ENCODE measurements around the gene CAB39L.

Gene CAB39L

GRCh38 chr13:49292742-49293486 is 150.9 kb downstream of the CAB39L start:
- no peak overlapping the region for H3K4me3 ChIP-seq (ENCODE audit: insufficient read depth, low read length, poor library complexity, severe bottlenecking)
- H3K9me3 ChIP-seq (ENCODE audit: insufficient read depth, low read length), result no peaks in the 10 kb centered on the region
- H3K27ac ChIP-seq (ENCODE audit: low read depth, low read length), result no peak overlapping the region
- no peaks in the 10 kb centered on the region for H3K79me2 ChIP-seq (ENCODE audit: insufficient read depth, low read length)
- no peak for TF ChIP-seq EZH2phosphoT487 (conservative IDR thresholded peaks at IDR 0.05; ENCODE audit: low read length)
- no peak for TF ChIP-seq CTCF (IDR thresholded peaks at IDR 0.05; ENCODE audit: insufficient read depth, low read length, poor library complexity, severe bottlenecking)
- no peaks in the 10 kb centered on the region for H3K27me3 ChIP-seq (ENCODE audit: low read length)
- H3K9ac ChIP-seq (ENCODE audit: low read length), result no peak overlapping the region
- no peak overlapping the region for H3K4me2 ChIP-seq (ENCODE audit: low read depth, low read length, poor library complexity, severe bottlenecking)
- no peaks in the 10 kb centered on the region for H3K36me3 ChIP-seq (ENCODE audit: low read length)
- H2AFZ ChIP-seq (ENCODE audit: low read depth, low read length, severe bottlenecking), result no peak overlapping the region
- H3F3A ChIP-seq (ENCODE audit: insufficient read depth), result no peaks in the 10 kb centered on the region
- no peaks in the 10 kb centered on the region for H3K9me2 ChIP-seq (replicated peaks; ENCODE audit: insufficient read depth, low read length)
- H4K20me1 ChIP-seq (ENCODE audit: low read depth, low read length), result no peaks in the 10 kb centered on the region

- no peaks in the 10 kb centered on the region for H3K9me3 ChIP-seq (ENCODE audit: insufficient read depth, low read length)
- H3K27me3 ChIP-seq (ENCODE audit: low read length), result no peaks in the 10 kb centered on the region
- TF ChIP-seq EZH2phosphoT487 (conservative IDR thresholded peaks at IDR 0.05; ENCODE audit: low read length) (no peak), CTCF (IDR thresholded peaks at IDR 0.05; ENCODE audit: insufficient read depth, low read length, poor library complexity, severe bottlenecking) (no peak)
Observed at GRCh38 chr13:49288458-49288857, 155.4 kb downstream of the CAB39L start.

GRCh38 chr13:49287995-49288394 is 155.9 kb downstream of the CAB39L start:
- H4K20me1 ChIP-seq (ENCODE audit: low read depth, low read length), result no peaks in the 10 kb centered on the region
- no peaks in the 10 kb centered on the region for H3F3A ChIP-seq (ENCODE audit: insufficient read depth)
- no peaks in the 10 kb centered on the region for H3K27me3 ChIP-seq (ENCODE audit: low read length)
- no peak overlapping the region for H3K4me2 ChIP-seq (ENCODE audit: low read depth, low read length, poor library complexity, severe bottlenecking)
- no peak overlapping the region for H3K4me3 ChIP-seq (ENCODE audit: insufficient read depth, low read length, poor library complexity, severe bottlenecking)
- no peak overlapping the region for H3K9ac ChIP-seq (ENCODE audit: low read length)
- H2AFZ ChIP-seq (ENCODE audit: low read depth, low read length, severe bottlenecking), result no peak overlapping the region
- H3K27ac ChIP-seq (ENCODE audit: low read depth, low read length), result no peak overlapping the region
- H3K9me2 ChIP-seq (replicated peaks; ENCODE audit: insufficient read depth, low read length), result no peaks in the 10 kb centered on the region
- H3K9me3 ChIP-seq (ENCODE audit: insufficient read depth, low read length), result no peaks in the 10 kb centered on the region
- H3K79me2 ChIP-seq (ENCODE audit: insufficient read depth, low read length), result no peaks in the 10 kb centered on the region
- no peak for TF ChIP-seq EZH2phosphoT487 (conservative IDR thresholded peaks at IDR 0.05; ENCODE audit: low read length)
- TF ChIP-seq CTCF (IDR thresholded peaks at IDR 0.05; ENCODE audit: insufficient read depth, low read length, poor library complexity, severe bottlenecking), result no peak
- no peaks in the 10 kb centered on the region for H3K36me3 ChIP-seq (ENCODE audit: low read length)

More at GRCh38 chr13:49288458-49288857, 155.4 kb downstream of the CAB39L start:
- no peaks in the 10 kb centered on the region for H3F3A ChIP-seq (ENCODE audit: insufficient read depth)
- no peaks in the 10 kb centered on the region for H3K36me3 ChIP-seq (ENCODE audit: low read length)
- no peak overlapping the region for H2AFZ ChIP-seq (ENCODE audit: low read depth, low read length, severe bottlenecking)
- no peaks in the 10 kb centered on the region for H3K79me2 ChIP-seq (ENCODE audit: insufficient read depth, low read length)
- H4K20me1 ChIP-seq (ENCODE audit: low read depth, low read length), result no peaks in the 10 kb centered on the region
- no peak overlapping the region for H3K27ac ChIP-seq (ENCODE audit: low read depth, low read length)
- H3K9ac ChIP-seq (ENCODE audit: low read length), result no peak overlapping the region
- H3K4me2 ChIP-seq (ENCODE audit: low read depth, low read length, poor library complexity, severe bottlenecking), result no peak overlapping the region
- H3K4me3 ChIP-seq (ENCODE audit: insufficient read depth, low read length, poor library complexity, severe bottlenecking), result no peak overlapping the region
- no peaks in the 10 kb centered on the region for H3K9me2 ChIP-seq (replicated peaks; ENCODE audit: insufficient read depth, low read length)
